ENCODE measurements around the gene TMEM131L. TPM values are rescaled to one million over a fixed set of nuclear protein-coding genes. Genes with fewer than 3 reads are reported as not detected.
"Not testable (repeated sequence)": the region's sequence is repeated elsewhere in the genome, so short reads cannot be mapped to it uniquely, and the experiment has no call there.

TMEM131L gene
- total RNA-seq, 1 donor from 2014 or later: 48.2 TPM

- DNase-seq (ENCODE audit: low spot score): no peak
Measured at GRCh38 chr4:153541456-153542096, 75.4 kb downstream of the TMEM131L start.

GRCh38 chr4:153542131-153542530 lies 76.0 kb downstream of the TMEM131L start:
- DNase-seq (ENCODE audit: low spot score): no peak

GRCh38 chr4:153542834-153543233 lies 76.7 kb downstream of the TMEM131L start:
- DNase-seq (ENCODE audit: low spot score): no peak

GRCh38 chr4:153543351-153543750 lies 77.2 kb downstream of the TMEM131L start:
- DNase-seq (ENCODE audit: low spot score): no peak

GRCh38 chr4:153545822-153546221 lies 79.7 kb downstream of the TMEM131L start:
- DNase-seq (ENCODE audit: low spot score): no peak

GRCh38 chr4:153546280-153546679 lies 80.1 kb downstream of the TMEM131L start:
- DNase-seq (ENCODE audit: low spot score): no peak

GRCh38 chr4:153547520-153547919 lies 81.4 kb downstream of the TMEM131L start:
- DNase-seq (ENCODE audit: low spot score): no peak

GRCh38 chr4:153548907-153549306 lies 82.7 kb downstream of the TMEM131L start:
- not testable (repeated sequence) for DNase-seq (ENCODE audit: low spot score)

GRCh38 chr4:153549405-153549804 lies 83.2 kb downstream of the TMEM131L start:
- no peak for DNase-seq (ENCODE audit: low spot score)

GRCh38 chr4:153553155-153553818 lies 87.1 kb downstream of the TMEM131L start:
- DNase-seq (ENCODE audit: low spot score): no peak

GRCh38 chr4:153553819-153554170 lies 87.6 kb downstream of the TMEM131L start:
- no peak for DNase-seq (ENCODE audit: low spot score)

GRCh38 chr4:153555730-153556434 lies 89.7 kb downstream of the TMEM131L start:
- DNase-seq (ENCODE audit: low spot score): peak; percentile 82

GRCh38 chr4:153556435-153556815 lies 90.3 kb downstream of the TMEM131L start:
- no peak for DNase-seq (ENCODE audit: low spot score)

GRCh38 chr4:153560908-153561307 lies 94.7 kb downstream of the TMEM131L start:
- DNase-seq (ENCODE audit: low spot score): no peak

- DNase-seq (ENCODE audit: low spot score): peak; percentile 37
Measured at GRCh38 chr4:153564630-153565525, 98.7 kb downstream of the TMEM131L start.

GRCh38 chr4:153566631-153567150 lies 100.5 kb downstream of the TMEM131L start:
- no peak for DNase-seq (ENCODE audit: low spot score)

- DNase-seq (ENCODE audit: low spot score): not testable (repeated sequence)
Measured at GRCh38 chr4:153567660-153568059, 101.5 kb downstream of the TMEM131L start.

- no peak for DNase-seq (ENCODE audit: low spot score)
Measured at GRCh38 chr4:153570228-153570973, 104.2 kb downstream of the TMEM131L start.

- no peak for DNase-seq (ENCODE audit: low spot score)
Measured at GRCh38 chr4:153571006-153571545, 104.9 kb downstream of the TMEM131L start.

GRCh38 chr4:153572609-153573008 lies 106.4 kb downstream of the TMEM131L start:
- DNase-seq (ENCODE audit: low spot score): no peak

GRCh38 chr4:153573221-153573620 lies 107.1 kb downstream of the TMEM131L start:
- DNase-seq (ENCODE audit: low spot score): no peak
